H1 (cell line): ENCODE measurements around the gene MSMP. TPM values are rescaled to one million over a fixed set of nuclear protein-coding genes. Genes with fewer than 3 reads are reported as not detected.

Source experiments
- CTCF ChIA-PET: fragments of 300-600 bp; sonication (Branson Sonifier 250); formaldehyde crosslinking; loops from one replicate; lab custom pipeline; 2021; ENCODE audit not compliant: partially characterized antibody; lab: Charles Lee
- POLR2A ChIA-PET: fragments of 300-600 bp; sonication (Branson Sonifier 250); formaldehyde crosslinking; loops from one replicate; lab custom pipeline; 2021; ENCODE audit warnings: inconsistent platforms; ENCODE audit not compliant: partially characterized antibody; lab: Charles Lee
- DNase-seq, 2 experiments: peaks; one replicate each; pipeline versions ENCODE4 v3.0.0 to v3.0.0-alpha.2; 2010 to 2022; ENCODE audit warnings: low spot score in 2 of 2, low read depth in 1 of 2, mixed read lengths in 1 of 2
- FAIRE-seq: peaks from 2 replicates; lab custom pipeline; 2011; peaks lifted over from hg19 to GRCh38; lab: Jason Lieb, UNC
- H2AFZ ChIP-seq: 2 replicates; pipeline ENCODE4 v1.8.1; 2012; ENCODE audit warnings: low read length, inconsistent platforms
- H2AK5ac ChIP-seq: 2 replicates; pipeline ENCODE4 v1.6.1; 2013; ENCODE audit warnings: low read depth, low read length
- H2BK120ac ChIP-seq: replicated peaks from 2 replicates; pipeline ENCODE3; 2013; ENCODE audit warnings: low read depth, low read length, inconsistent platforms
- H2BK12ac ChIP-seq: 2 replicates; pipeline ENCODE4 v1.6.1; 2013; ENCODE audit warnings: low read depth, low read length
- H2BK15ac ChIP-seq: 2 replicates; pipeline ENCODE4 v1.6.1; 2013; ENCODE audit warnings: low read length
- H2BK20ac ChIP-seq: 2 replicates; pipeline ENCODE4 v1.6.1; 2013; ENCODE audit warnings: low read length
- H2BK5ac ChIP-seq: 2 replicates; pipeline ENCODE4 v1.6.1; 2013; ENCODE audit warnings: low read depth, low read length
- H3K14ac ChIP-seq: 2 replicates; pipeline ENCODE4 v1.6.1; 2013; ENCODE audit warnings: inconsistent platforms; ENCODE audit not compliant: insufficient read length
- H3K18ac ChIP-seq: 2 replicates; pipeline ENCODE4 v1.6.1; 2013; ENCODE audit warnings: low read length; ENCODE audit errors: extremely low read depth
- H3K23ac ChIP-seq: 2 replicates; pipeline ENCODE4 v1.6.1; 2013; ENCODE audit warnings: inconsistent platforms; ENCODE audit not compliant: insufficient read length
- H3K23me2 ChIP-seq: 2 replicates; pipeline ENCODE4 v1.6.1; 2013; ENCODE audit warnings: low read depth, low read length
- H3K27ac ChIP-seq: 2 replicates; pipeline ENCODE4 v1.6.1; 2011; ENCODE audit warnings: low read depth, low read length, inconsistent platforms
- H3K27me3 ChIP-seq, 4 experiments: replicated peaks in 1 of 4; 1 replicate in 1 of 4; 2 replicates in 3 of 4; pipeline versions ENCODE4 v1.6.1 to v1.8.1; 2011 to 2013; ENCODE audit warnings: low read length in 3 of 4, mild to moderate bottlenecking in 3 of 4, inconsistent platforms in 2 of 4, mixed read lengths in 2 of 4, moderate library complexity in 1 of 4; ENCODE audit not compliant: control insufficient read depth in 3 of 4, insufficient read depth in 3 of 4; ENCODE audit errors: extremely low read depth in 1 of 4
- H3K36me3 ChIP-seq, 4 experiments: 2 replicates each; pipeline versions ENCODE4 v1.6.1 to v1.8.1; 2011 to 2013; ENCODE audit warnings: mild to moderate bottlenecking in 4 of 4, low read length in 3 of 4, moderate library complexity in 2 of 4, control low read depth in 1 of 4, inconsistent platforms in 1 of 4; ENCODE audit not compliant: insufficient read depth in 4 of 4, control insufficient read depth in 2 of 4
- H3K4ac ChIP-seq: replicated peaks from 2 replicates; pipeline ENCODE3; 2013; ENCODE audit warnings: low read length, low read depth, mixed read lengths, inconsistent platforms; ENCODE audit not compliant: insufficient read length
- H3K4me1 ChIP-seq, 4 experiments: replicated peaks in 1 of 4; 1 replicate in 1 of 4; 2 replicates in 3 of 4; pipeline versions ENCODE4 v1.6.1 to v1.8.1; 2011 to 2013; ENCODE audit warnings: low read length in 3 of 4, inconsistent platforms in 2 of 4, mixed read lengths in 1 of 4; ENCODE audit not compliant: insufficient read depth in 4 of 4, control insufficient read depth in 3 of 4
- H3K4me2 ChIP-seq, 2 experiments: 2 replicates each; pipeline versions ENCODE4 v1.6.1 to v1.8.1; 2011 to 2013; ENCODE audit warnings: low read depth in 2 of 2, low read length in 2 of 2, control low read depth in 1 of 2, inconsistent platforms in 1 of 2, mild to moderate bottlenecking in 1 of 2; ENCODE audit not compliant: insufficient read depth in 1 of 2
- H3K4me3 ChIP-seq, 4 experiments: fragments of 200-600, 300-600 bp in 1 of 4; sonication (generic), shearing (Covaris generic), sonication (Bioruptor Twin) in 1 of 4; 2 replicates each; pipeline versions ENCODE4 v1.5.1 to v1.8.1; 2011 to 2016; ENCODE audit warnings: low read length in 4 of 4, low read depth in 3 of 4, control low read depth in 2 of 4, inconsistent platforms in 2 of 4, mild to moderate bottlenecking in 2 of 4, mixed read lengths in 1 of 4, moderate library complexity in 1 of 4; ENCODE audit not compliant: insufficient read depth in 2 of 4; ENCODE audit errors: extremely low read depth in 1 of 4
- H3K56ac ChIP-seq: replicated peaks from 2 replicates; pipeline ENCODE3; 2013; ENCODE audit warnings: low read depth, mild to moderate bottlenecking, mixed read lengths, low read length, inconsistent platforms; ENCODE audit not compliant: insufficient read length
- H3K79me1 ChIP-seq: 2 replicates; pipeline ENCODE4 v1.6.1; 2013; ENCODE audit warnings: low read depth, low read length, control low read depth
- H3K79me2 ChIP-seq, 2 experiments: 2 replicates each; pipeline versions ENCODE4 v1.6.1 to v1.8.1; 2012 to 2013; ENCODE audit warnings: low read length in 2 of 2, mild to moderate bottlenecking in 2 of 2, inconsistent platforms in 1 of 2; ENCODE audit not compliant: insufficient read depth in 2 of 2, control insufficient read depth in 1 of 2
- H3K9ac ChIP-seq, 4 experiments: replicated peaks in 1 of 4; 1 replicate in 1 of 4; 2 replicates in 3 of 4; pipeline versions ENCODE4 v1.6.1 to v1.8.1; 2011 to 2013; ENCODE audit warnings: low read depth in 3 of 4, low read length in 3 of 4, control low read depth in 2 of 4, mild to moderate bottlenecking in 2 of 4, moderate library complexity in 2 of 4, inconsistent platforms in 1 of 4; ENCODE audit errors: extremely low read depth in 1 of 4
- H3K9me3 ChIP-seq, 2 experiments: 2 replicates each; pipeline versions ENCODE4 v1.6.1 to v1.8.1; 2012 to 2013; ENCODE audit warnings: mild to moderate bottlenecking in 2 of 2, moderate library complexity in 2 of 2, control low read depth in 1 of 2, inconsistent platforms in 1 of 2, low read depth in 1 of 2, low read length in 1 of 2, mixed read lengths in 1 of 2; ENCODE audit not compliant: insufficient read depth in 2 of 2
- H4K20me1 ChIP-seq, 2 experiments: replicated peaks in 1 of 2; 2 replicates each; pipeline versions ENCODE3 to v1.8.1; 2011 to 2013; ENCODE audit warnings: inconsistent platforms in 2 of 2, low read length in 2 of 2, mild to moderate bottlenecking in 1 of 2; ENCODE audit not compliant: insufficient read depth in 2 of 2, control insufficient read depth in 1 of 2
- H4K5ac ChIP-seq: 2 replicates; pipeline ENCODE4 v1.6.1; 2013; ENCODE audit warnings: low read length, low read depth, mixed read lengths, inconsistent platforms; ENCODE audit not compliant: insufficient read length
- H4K8ac ChIP-seq: 2 replicates; pipeline ENCODE4 v1.8.0; 2013; ENCODE audit warnings: mild to moderate bottlenecking, moderate library complexity, low read length, inconsistent platforms; ENCODE audit not compliant: insufficient read depth; ENCODE audit errors: extremely low read depth
- H4K91ac ChIP-seq: replicated peaks from 2 replicates; pipeline ENCODE3; 2013; ENCODE audit warnings: low read length, mixed read lengths, inconsistent platforms; ENCODE audit not compliant: insufficient read length
- ASH2L ChIP-seq: fragments of 200-600, 300-600 bp; sonication (generic); IDR thresholded peaks from one replicate; pipeline ENCODE4 v1.7.1; 2017; ENCODE audit warnings: low read length
- BCL11A ChIP-seq, 2 experiments: IDR thresholded peaks; one replicate each; pipeline ENCODE4 v1.6.1; 2011; ENCODE audit warnings: low read depth in 2 of 2, low read length in 2 of 2, mild to moderate bottlenecking in 2 of 2
- BRCA1 ChIP-seq: IDR thresholded peaks from 2 replicates; pipeline ENCODE4 v1.6.1; 2012; ENCODE audit warnings: low read depth, low read length, improper control_type of control experiment
- CHD1 ChIP-seq: IDR thresholded peaks from 2 replicates; pipeline ENCODE4 v1.6.1; 2012; ENCODE audit warnings: low read depth, low read length, improper control_type of control experiment
- CREB1 ChIP-seq: IDR thresholded peaks from 2 replicates; pipeline ENCODE4 v1.6.1; 2012; ENCODE audit warnings: inconsistent platforms
- HDAC6 ChIP-seq: IDR thresholded peaks from one replicate; pipeline ENCODE4 v1.7.1; 2012; ENCODE audit warnings: low read depth, mild to moderate bottlenecking, inconsistent platforms, low read length, moderate library complexity
- JUN ChIP-seq: IDR thresholded peaks from 2 replicates; pipeline ENCODE4 v1.6.1; 2011; ENCODE audit warnings: low read depth, mild to moderate bottlenecking, improper control_type of control experiment, low read length
- JUND ChIP-seq: IDR thresholded peaks from 2 replicates; pipeline ENCODE4 v1.6.1; 2011; ENCODE audit warnings: mild to moderate bottlenecking, improper control_type of control experiment, low read length
- PHF8 ChIP-seq: fragments of 200-600 bp; sonication (generic); conservative IDR thresholded peaks from 2 replicates; pipeline ENCODE4 v1.7.1; 2012; ENCODE audit warnings: low read depth, mild to moderate bottlenecking, inconsistent platforms, low read length, moderate library complexity
- SP1 ChIP-seq: IDR thresholded peaks from 2 replicates; pipeline ENCODE4 v1.6.1; 2011; ENCODE audit warnings: low read depth, low read length
- SP4 ChIP-seq: IDR thresholded peaks from 2 replicates; pipeline ENCODE4 v1.6.1; 2012; ENCODE audit warnings: low read length, inconsistent platforms
- SUZ12 ChIP-seq: fragments of 200-600 bp; sonication (generic); IDR thresholded peaks from 2 replicates; pipeline ENCODE4 v1.6.1; 2012; ENCODE audit warnings: mild to moderate bottlenecking, inconsistent platforms, low read length, moderate library complexity, mixed read lengths
- TAF7 ChIP-seq: optimal IDR thresholded peaks from 2 replicates; pipeline ENCODE3; 2011; ENCODE audit warnings: low read depth, mild to moderate bottlenecking, inconsistent platforms, low read length, moderate library complexity, borderline replicate concordance
- TCF12 ChIP-seq: IDR thresholded peaks from 2 replicates; pipeline ENCODE4 v1.6.1; 2011; ENCODE audit warnings: low read depth, mild to moderate bottlenecking, low read length
- TEAD4 ChIP-seq: IDR thresholded peaks from 2 replicates; pipeline ENCODE4 v1.6.1; 2012; ENCODE audit warnings: low read depth, low read length, inconsistent platforms, mixed read lengths
- WGBS, 2 experiments: shearing (Covaris generic) in 1 of 2; methylation state at CpG; one replicate each; pipeline versions ENCODE4 v1.1.6 to v1.1.7; 2013 to 2015; ENCODE audit warnings: low lambda C conversion rate in 2 of 2, mixed read lengths in 2 of 2, inconsistent platforms in 1 of 2, low coverage in 1 of 2, missing lambda C conversion rate in 1 of 2; ENCODE audit not compliant: insufficient replicate concordance in 2 of 2, insufficient coverage in 1 of 2, insufficient read length in 1 of 2; ENCODE audit errors: extremely low coverage in 1 of 2, missing lambda C conversion rate in 1 of 2; 5-methylcytosine and 5-hydroxymethylcytosine counted together
- polyA plus RNA-seq, 7 experiments: library from polyadenylated mRNA; depleted of rRNA in 3 of 7; stranded (reverse) in 5 of 7; unstranded in 2 of 7; fragments of >200 nt in 5 of 7; fragments of 200-250 nt in 2 of 7; gene quantifications; 1 replicate in 5 of 7; 2 replicates in 1 of 7; 4 replicates in 1 of 7; pipeline versions ENCODE4 v1.2.1 to v1.2.3, GENCODE V29; 2011 to 2013; ENCODE audit warnings: missing spikeins in 2 of 7, mixed read lengths in 2 of 7
- total RNA-seq: library from RNA; stranded (reverse); fragmentation: NEBNext Ultra II Directional; extraction: Animal tissue kit (Norgen Biotek cat#: 25700); gene quantifications from 2 replicates; pipeline ENCODE4 v1.2.1, GENCODE V29; 2021

Gene MSMP
- total and polyA plus RNA-seq, 2 of the 8 experiments (the other 6 are each of a cell fraction or from before 2014, with no cell fraction given), result 0.53 TPM; not detected in 1

DNA sequence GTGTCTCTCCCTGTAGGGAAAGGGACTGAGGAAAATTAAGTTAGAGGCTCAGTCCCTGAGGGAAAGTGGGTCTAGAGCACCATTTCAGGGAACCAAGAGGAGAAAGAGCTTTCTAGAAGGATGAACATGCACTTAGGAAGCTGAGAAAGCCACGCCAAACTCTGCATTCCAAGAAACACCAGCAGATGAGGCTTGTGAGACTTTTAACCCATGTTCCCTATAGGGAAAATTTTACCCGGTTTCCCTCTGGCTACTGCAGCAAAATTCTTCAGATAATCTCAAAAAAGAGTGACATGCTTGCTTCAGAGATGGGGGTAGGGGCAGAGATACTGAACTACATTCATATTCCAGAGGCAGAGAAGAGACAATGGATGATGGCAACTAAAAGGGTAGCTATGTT lies 30.6 kb downstream of the MSMP start:
- Histone ChIP-seq H3K23ac (no peak overlapping the region), H3K4me3 (no peak overlapping the region), H3K4ac (no peak overlapping the region), H4K91ac (no peak overlapping the region), H4K20me1 (peaks cover 0 to 2% of the 10 kb centered on the region in 2 experiments), H3K9ac (no peak overlapping the region), H4K5ac (no peak overlapping the region), H2BK120ac (no peak overlapping the region), H3K56ac (no peak overlapping the region), H3K79me1 (peaks cover 4% of the 10 kb centered on the region), H2BK15ac (no peak overlapping the region), H3K36me3 (peaks cover 18 to 57% (median 44%) of the 10 kb centered on the region in 4 experiments), H3K79me2 (peaks cover 2 to 23% of the 10 kb centered on the region in 2 experiments; a peak in 3 of 4 replicates), H3K18ac (no peak overlapping the region), H3K4me2 (no peak overlapping the region), H3K4me1 (peaks cover 3 to 17% (median 15%) of the 10 kb centered on the region in 4 experiments), H3K27ac (no peak overlapping the region), H2BK12ac (no peak overlapping the region), H3K14ac (no peak overlapping the region), H3K27me3 (no peaks in the 10 kb centered on the region), H2AK5ac (no peak overlapping the region), H4K8ac (no peak overlapping the region), H2BK5ac (no peak overlapping the region), H2AFZ (no peak overlapping the region), H2BK20ac (no peak overlapping the region), H3K23me2 (no peaks in the 10 kb centered on the region), H3K9me3 (no peaks in the 10 kb centered on the region; a peak in 1 of 4 replicates)
- FAIRE-seq (no peak), DNase-seq (no peak)
- 87% methylated on average over 2 of the region's 2 CpGs; no CpG with 5 or more reads in 1 of the 2 experiments for WGBS, 2 experiments
- POLR2A ChIA-PET, result interaction anchor here (11.1 kb wide), 1 partner anchor 29 kb away, joined by 158 read pairs; the partner anchor contains the start of gene TPM2
- CTCF ChIA-PET, result interaction anchor here (1.0 to 16.0 kb wide), 4 partner anchors 8 to 76 kb away, joined by 3 to 198 read pairs (median 50); no protein-coding TSS in a partner anchor
- TF ChIP-seq SP4, result no peak
- TF ChIP-seq HDAC6, result no peak
- TF ChIP-seq TEAD4, result no peak
- TF ChIP-seq PHF8, result no peak
- TF ChIP-seq BRCA1, result no peak
- no peak for TF ChIP-seq TCF12
- TF ChIP-seq SP1, result no peak
- no peak for TF ChIP-seq ASH2L
- no peak for TF ChIP-seq JUN
- no peak for TF ChIP-seq BCL11A (IDR thresholded peaks at IDR 0.05; ENCODE audit: low read depth in 2 of 2, low read length in 2 of 2)
- no peak for TF ChIP-seq CREB1
- no peak for TF ChIP-seq TAF7
- no peak for TF ChIP-seq CHD1
- no peak for TF ChIP-seq JUND
- no peak for TF ChIP-seq SUZ12
